CD4-positive, alpha-beta T cell treated with Interleukin-4 for 1 hour (primary cell): Measurements from ENCODE around the gene PSEN1.

Experiments
- DNase-seq, 2 donors: peaks; one replicate each; pipeline ENCODE4 v3.0.0-alpha.2; 2020 to 2022

PSEN1 gene

DNA sequence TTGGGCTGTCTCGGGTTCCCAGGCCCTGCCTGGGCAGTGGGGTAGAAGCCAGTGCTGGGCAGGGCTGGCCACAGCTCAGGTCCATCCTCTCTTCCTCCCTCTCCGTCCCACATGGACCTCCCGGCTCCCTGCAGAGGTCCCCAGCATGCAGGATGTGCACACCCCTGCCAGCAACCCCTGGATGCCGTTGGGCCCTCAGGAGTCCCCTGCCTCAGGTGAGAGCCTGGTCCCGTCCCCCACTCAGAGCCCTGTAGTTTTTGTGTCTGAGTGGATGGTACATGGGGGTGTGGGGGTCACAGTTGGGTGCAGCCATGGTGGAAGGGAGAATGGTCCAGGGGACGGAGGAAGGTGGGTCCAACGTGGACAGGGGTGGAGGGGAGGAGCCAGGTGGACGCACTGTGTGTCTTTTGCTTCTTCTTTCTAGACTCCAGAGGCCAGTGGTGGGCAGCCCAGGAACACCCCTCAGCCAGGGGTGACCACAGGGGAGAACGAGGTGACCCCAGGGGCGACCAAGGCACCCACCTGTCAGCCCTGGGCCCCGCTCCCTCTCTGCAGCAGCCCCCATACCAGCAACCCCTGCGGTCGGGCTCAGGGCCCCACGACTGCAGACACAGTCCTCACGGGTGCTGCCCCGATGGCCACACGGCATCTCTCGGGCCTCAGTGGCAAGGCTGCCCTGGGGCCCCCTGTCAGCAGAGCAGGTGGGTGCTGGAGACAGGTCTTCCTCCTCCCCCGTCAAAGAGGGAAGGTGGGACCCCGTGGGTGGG lies 122.7 kb downstream of the PSEN1 start:
- DNase-seq: no peak

DNA sequence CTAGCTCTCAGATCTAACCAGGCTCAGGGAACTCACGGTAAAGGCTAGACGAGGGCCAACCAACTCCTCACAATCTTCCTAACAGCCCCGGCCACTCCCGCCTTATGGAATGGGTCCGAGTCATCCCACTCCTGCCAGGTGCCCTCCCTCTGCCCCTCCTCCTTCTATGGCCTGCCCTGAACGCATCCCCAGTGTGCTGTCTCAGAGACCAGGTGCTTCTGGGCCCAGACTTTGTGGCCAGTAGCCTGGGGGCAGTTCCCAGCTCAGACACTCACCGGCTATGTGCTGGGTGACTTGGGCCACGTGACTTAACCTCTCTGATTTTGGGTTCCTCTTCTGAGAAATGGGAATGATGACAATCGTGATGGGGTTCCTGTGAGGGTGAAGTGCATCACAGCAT lies 123.5 kb downstream of the PSEN1 start:
- DNase-seq: no peak

- no peak for DNase-seq
Observed at GRCh38 chr14:73260574-73260973, 124.3 kb downstream of the PSEN1 start.

- DNase-seq: no peak
Observed at GRCh38 chr14:73261075-73261474, 124.8 kb downstream of the PSEN1 start.

GRCh38 chr14:73261520-73262426 lies 125.5 kb downstream of the PSEN1 start:
- no peak for DNase-seq

GRCh38 chr14:73262427-73263183 lies 126.3 kb downstream of the PSEN1 start:
- no peak for DNase-seq

- no peak for DNase-seq
Observed at GRCh38 chr14:73263606-73264005, 127.3 kb downstream of the PSEN1 start.

DNA sequence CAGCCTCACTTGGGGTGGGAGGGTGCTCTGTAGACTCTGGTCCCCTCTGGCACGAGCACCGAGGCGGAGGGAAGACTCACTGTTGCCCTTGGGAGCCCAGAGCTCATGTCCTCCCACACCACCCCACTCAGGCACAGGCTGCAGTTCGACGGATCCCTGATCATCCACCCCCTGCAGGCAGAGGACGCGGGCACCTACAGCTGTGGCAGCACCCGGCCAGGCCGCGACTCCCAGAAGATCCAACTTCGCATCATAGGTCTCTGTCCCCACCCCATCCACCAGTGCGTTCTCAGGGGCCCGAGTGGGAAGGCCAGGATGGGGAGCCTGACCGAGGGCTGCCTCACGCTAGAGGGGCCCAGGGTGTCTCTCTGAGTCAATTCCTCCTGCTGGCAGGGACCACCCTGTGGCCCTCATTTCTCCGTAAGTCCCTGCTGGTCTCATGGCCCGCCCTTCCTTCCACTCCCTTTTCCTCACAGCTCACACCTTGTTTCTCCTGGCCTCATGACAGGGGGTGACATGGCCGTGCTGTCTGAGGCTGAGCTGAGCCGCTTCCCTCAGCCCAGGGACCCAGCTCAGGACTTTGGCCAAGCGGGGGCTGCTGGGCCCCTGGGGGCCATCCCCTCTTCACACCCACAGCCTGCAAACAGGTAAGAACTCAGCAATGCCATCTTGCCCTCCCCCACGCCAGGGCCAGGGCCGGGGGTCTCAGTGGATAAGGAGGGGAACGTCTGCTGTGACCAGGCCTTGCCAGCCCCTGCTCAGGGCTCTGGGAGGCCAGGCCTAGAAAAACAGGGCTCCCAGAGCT lies 128.0 kb downstream of the PSEN1 start:
- DNase-seq: no peak

DNA sequence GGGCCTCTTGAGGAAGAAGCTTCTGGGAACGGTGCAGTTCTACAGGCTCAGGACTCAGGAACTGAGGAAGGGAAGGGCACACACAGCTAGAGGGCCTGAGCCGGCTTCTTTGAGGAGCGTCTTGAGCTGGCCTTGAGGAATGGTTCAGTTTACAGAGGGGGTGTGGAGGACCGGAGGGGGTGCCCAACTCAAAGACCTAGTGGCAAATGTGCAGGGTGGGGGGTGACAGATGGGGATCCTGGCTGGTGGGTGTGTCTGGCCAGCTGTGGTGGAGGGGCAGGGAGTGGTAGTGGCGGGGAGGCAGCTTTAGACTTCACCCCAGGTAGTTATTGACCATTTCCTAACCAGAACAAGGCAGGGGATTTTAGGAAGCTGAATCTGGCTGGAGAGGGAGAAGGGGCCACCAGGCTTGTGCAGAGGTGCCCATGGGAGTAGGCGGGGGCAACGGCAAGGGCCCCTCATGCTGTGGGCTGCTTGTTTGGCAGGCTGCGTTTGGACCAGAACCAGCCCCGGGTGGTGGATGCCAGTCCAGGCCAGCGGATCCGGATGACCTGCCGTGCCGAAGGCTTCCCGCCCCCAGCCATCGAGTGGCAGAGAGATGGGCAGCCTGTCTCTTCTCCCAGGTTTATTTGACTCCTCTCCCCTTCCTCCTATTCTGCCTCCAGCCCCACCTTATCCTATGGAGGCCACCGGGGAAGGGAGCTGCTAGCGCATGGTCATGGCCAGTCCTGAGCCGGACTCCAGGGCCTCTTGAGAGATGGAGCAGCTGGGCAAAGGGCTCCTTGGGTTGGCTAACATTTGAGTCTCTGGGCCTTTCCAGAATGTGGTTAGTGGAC lies 128.8 kb downstream of the PSEN1 start:
- DNase-seq: no peak

DNA sequence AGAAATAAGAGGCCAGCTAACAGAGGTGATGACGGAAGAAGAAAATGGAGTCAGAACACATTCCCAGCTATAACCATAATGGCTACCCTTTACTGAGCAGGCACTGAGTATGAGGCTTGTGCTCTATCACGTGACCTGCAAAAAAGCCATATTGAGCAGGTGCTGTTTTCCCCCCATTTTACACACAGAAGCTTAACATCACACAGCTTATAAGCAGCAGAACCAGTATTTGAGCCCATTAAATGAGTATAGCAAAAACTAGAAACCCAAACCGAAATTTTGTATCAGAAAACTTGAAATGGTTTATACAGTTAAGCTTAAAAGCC lies 129.4 kb downstream of the PSEN1 start:
- DNase-seq: no peak

DNA sequence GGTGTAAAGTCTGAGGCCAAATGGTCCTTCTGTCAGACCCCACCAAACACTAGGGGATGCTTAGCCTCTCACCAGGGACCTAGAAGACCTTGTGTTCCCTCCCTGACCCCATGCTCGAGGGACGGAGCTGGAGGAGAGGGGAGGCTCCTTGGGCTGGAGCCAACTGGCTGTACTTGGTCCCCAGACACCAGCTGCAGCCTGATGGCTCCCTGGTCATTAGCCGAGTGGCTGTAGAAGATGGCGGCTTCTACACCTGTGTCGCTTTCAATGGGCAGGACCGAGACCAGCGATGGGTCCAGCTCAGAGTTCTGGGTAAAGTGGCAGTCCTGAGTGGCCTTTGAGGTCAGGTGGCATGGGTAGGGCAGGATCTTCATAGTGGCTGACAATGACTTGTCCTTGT lies 130.0 kb downstream of the PSEN1 start:
- no peak for DNase-seq

- DNase-seq: no peak
Observed at GRCh38 chr14:73267474-73267873, 131.2 kb downstream of the PSEN1 start.

- no peak for DNase-seq
Observed at GRCh38 chr14:73269729-73270531, 133.6 kb downstream of the PSEN1 start.

DNA sequence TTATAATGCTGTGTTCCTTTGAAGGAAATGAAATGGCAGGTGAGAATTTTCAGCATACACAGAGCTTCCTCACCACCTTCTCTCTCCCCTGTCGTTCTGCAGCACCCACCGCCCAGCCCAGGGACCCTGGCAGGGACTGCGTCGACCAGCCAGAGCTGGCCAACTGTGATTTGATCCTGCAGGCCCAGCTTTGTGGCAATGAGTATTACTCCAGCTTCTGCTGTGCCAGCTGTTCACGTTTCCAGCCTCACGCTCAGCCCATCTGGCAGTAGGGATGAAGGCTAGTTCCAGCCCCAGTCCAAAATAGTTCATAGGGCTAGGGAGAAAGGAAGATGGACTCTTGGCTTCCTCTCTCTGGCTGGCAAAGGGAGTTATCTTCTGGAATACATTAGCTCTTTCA lies 136.1 kb downstream of the PSEN1 start:
- DNase-seq: no peak
